G401 (cell line): ENCODE results near the gene MT1B. TPM values are rescaled to one million over a fixed set of nuclear protein-coding genes. Genes with fewer than 3 reads are reported as not detected.
A peak's percentile ranks its signal among the peaks of the same experiment; 100 is the strongest.

ENCODE experiments used
- DNase-seq: peaks from one replicate; pipeline ENCODE4 v3.0.0-alpha.2; 2015; ENCODE audit warnings: low spot score
- in situ Hi-C: cut with HindIII; loops from 2 replicates; pipeline ENCODE4 v1.10.0; 2016; ENCODE audit warnings: low sequenced_read_pairs, mixed read lengths
- total RNA-seq: library from RNA; depleted of rRNA; stranded (reverse); fragments of >200 nt; shearing (Covaris generic); gene quantifications from 2 replicates; pipeline ENCODE4 v1.2.3, GENCODE V29; 2014

The MT1B gene
- total RNA-seq, 1 experiment from 2014 or later = not detected

GRCh38 chr16:56679078-56679730, 27.5 kb downstream of the MT1B start:
- no peak for DNase-seq
- in situ Hi-C loops = no loop called here

DNA sequence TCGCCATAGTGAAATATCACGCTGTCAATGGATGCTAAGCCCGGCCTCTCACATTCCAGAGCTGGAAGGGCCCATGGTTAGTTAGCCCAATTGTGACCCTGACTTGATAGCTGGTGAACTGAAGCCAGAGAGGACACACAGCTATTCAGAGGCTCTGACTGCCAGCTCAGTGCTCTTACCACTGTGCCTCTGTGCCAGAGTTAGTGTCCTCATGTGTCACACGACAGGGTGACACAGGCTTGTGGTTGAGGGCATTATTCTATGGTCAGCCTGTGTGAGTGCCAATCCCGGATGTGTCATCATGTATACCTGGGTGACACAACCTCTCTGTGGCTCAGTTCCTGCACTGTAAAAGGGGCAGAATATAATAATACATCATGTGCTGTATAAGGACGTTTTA, 28.1 kb downstream of the MT1B start:
- in situ Hi-C loops = no loop called here
- no peak for DNase-seq

- in situ Hi-C loops = no loop called here
These were observed 30.4 kb downstream of the MT1B start, which contains the start of gene MT1X for GRCh38 chr16:56681939-56682702. TSS of gene MT1X (plus strand) at chr16:56682470. CDS start at chr16:56682541, 71 bp downstream.

GRCh38 chr16:56682703-56683397, 31.2 kb downstream of the MT1B start:
- in situ Hi-C loops = no loop called here
- DNase-seq = peak; percentile 69

More at GRCh38 chr16:56681939-56682702, 30.4 kb downstream of the MT1B start, which contains the start of gene MT1X:
- DNase-seq = peak; percentile 96

GRCh38 chr16:56683424-56684172, 31.9 kb downstream of the MT1B start:
- in situ Hi-C loops = no loop called here
- DNase-seq = peak; percentile 23

DNA sequence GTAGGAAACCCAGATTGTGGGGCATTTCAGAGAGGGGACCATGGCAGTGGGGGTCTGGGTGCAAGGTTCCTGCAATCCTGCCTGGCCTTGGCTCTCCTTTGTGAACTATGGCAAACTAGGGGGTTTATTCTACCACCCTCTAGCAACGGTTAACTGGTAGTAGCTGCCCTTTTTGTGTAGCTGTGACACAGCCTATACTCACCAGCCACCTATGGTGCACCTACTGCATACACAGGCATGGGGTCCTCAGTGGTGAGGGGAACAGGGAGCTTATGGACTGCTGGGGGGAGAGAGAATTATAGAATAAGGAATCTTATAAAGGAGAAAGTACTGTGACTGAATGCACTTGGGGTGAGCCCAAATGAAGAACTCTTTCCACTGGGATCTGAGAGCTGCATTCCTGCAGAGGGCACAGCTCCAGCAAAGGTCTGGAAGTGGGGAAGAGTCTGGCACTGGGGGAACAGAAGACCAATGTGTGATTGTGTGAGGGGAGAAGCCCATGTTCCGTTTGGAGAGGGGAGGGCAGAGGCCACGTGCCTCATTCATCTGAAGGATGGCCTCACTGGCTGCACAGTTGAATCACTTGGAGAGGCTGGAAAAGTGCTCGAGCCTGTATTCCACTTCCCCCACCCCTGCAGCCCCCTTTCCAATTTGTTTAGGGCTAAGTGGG, 32.7 kb downstream of the MT1B start:
- in situ Hi-C loops = no loop called here
- DNase-seq = no peak

GRCh38 chr16:56684926-56685590, 33.4 kb downstream of the MT1B start:
- in situ Hi-C loops = no loop called here
- peak; percentile 78 for DNase-seq

GRCh38 chr16:56686758-56687157, 35.1 kb downstream of the MT1B start:
- in situ Hi-C loops = no loop called here
- no peak for DNase-seq

- DNase-seq = no peak
- in situ Hi-C loops = no loop called here
These were observed 37.1 kb downstream of the MT1B start for GRCh38 chr16:56688762-56689161.

DNA sequence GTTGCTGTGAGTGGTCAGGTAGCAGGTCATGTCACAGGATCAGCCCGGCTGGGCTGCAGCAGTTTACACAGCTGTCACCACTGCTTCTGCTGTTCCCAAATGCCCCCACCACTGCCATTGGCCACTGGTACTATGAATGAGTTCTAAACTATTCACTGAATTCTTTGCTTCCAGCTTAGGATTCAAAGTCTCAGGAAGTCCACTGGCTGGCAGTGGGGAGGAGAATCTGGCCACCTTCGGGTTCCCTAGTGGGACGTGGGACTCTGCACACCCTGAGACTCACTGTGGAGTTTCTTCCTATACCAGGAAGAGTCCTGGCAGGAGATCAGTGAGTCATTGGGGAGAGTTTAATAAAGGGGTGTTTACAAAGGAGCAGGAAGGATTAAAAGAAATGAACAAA, 37.5 kb downstream of the MT1B start:
- in situ Hi-C loops = no loop called here
- no peak for DNase-seq

- in situ Hi-C loops = no loop called here
- DNase-seq = no peak
These were observed 38.9 kb downstream of the MT1B start for GRCh38 chr16:56690420-56691122.

GRCh38 chr16:56691885-56692284, 40.2 kb downstream of the MT1B start:
- in situ Hi-C loops = no loop called here
- DNase-seq = no peak

- in situ Hi-C loops = no loop called here
- DNase-seq = no peak
These were observed 43.6 kb downstream of the MT1B start for GRCh38 chr16:56695246-56695645.

- in situ Hi-C loops = no loop called here
- no peak for DNase-seq
These were observed 45.9 kb downstream of the MT1B start for GRCh38 chr16:56697456-56698155.

- no peak for DNase-seq
- in situ Hi-C loops = no loop called here
These were observed 48.5 kb downstream of the MT1B start for GRCh38 chr16:56700195-56700594.

GRCh38 chr16:56700631-56701030, 48.9 kb downstream of the MT1B start:
- in situ Hi-C loops = no loop called here
- DNase-seq = no peak

DNA sequence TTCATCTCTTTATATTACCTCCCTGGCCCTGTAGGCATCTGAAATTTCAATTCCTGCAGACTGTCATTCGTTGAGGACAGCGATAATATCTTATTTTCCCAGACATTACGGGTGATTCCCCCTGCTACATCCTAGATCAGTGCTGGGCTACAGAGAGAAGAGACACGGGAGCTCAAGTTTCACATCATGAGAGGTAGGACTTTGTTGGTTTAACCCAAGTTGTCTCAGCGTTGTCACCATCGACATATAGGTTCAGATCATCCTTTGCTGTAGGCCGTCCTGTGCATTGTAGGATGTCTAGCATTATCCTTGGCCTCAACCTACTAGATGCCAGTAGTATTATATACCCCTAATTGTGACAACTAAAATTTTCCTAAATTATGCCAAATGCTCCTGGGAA, 49.8 kb downstream of the MT1B start:
- in situ Hi-C loops = no loop called here
- DNase-seq = no peak
